ENCODE results near the gene SEMA3F. TPM values are rescaled to one million over a fixed set of nuclear protein-coding genes. Genes with fewer than 3 reads are reported as not detected.

SEMA3F gene
- total RNA-seq, 2 experiments from 2014 or later: 0.07 to 0.09 TPM

DNA sequence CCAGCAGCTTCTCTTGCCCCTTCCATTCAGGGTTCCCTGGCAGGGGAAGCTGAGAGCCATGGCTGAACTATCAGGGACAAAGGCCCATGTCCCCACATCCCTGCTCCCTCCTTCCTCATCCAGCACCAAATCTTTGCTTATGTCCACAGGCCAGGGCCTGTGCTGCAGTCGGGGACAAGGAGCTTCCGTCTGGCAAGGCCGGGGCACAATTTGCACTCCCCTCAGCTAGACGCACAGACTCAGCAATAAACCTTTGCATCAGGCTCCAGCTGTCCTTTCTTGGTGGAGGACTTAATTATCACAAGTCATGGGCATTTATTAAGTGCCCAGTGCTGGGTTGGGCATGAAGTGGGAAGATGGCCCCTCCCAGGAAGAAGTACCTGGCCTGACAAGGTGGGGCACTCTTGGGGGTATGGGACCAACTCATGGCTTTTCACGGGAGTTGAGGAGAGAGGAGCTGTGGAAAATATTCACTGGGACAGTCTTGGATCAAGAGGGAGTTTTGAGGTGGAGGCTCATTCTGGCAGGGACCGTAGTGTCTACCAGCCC lies 41.2 kb downstream of the SEMA3F start:
- H3K27me3 Mint-ChIP-seq: peaks cover 37% of the 10 kb centered on the region
- no peak overlapping the region for H3K4me3 Mint-ChIP-seq
- no peaks in the 10 kb centered on the region for H3K36me3 Mint-ChIP-seq
- H3K27ac Mint-ChIP-seq: no peak overlapping the region
- peaks cover 10% of the 10 kb centered on the region for H3K4me1 Mint-ChIP-seq
- no peak for DNase-seq
- CTCF ChIA-PET: interaction anchor here (0.9 to 10.9 kb wide), 5 partner anchors 12 to 83 kb away, joined by 5 to 398 read pairs (median 58); partner anchors contain the start of genes LSMEM2, SEMA3B and SLC38A3
- no peaks in the 10 kb centered on the region for H3K9me3 Mint-ChIP-seq (ENCODE audit: low read depth)
- ATAC-seq: no peak

DNA sequence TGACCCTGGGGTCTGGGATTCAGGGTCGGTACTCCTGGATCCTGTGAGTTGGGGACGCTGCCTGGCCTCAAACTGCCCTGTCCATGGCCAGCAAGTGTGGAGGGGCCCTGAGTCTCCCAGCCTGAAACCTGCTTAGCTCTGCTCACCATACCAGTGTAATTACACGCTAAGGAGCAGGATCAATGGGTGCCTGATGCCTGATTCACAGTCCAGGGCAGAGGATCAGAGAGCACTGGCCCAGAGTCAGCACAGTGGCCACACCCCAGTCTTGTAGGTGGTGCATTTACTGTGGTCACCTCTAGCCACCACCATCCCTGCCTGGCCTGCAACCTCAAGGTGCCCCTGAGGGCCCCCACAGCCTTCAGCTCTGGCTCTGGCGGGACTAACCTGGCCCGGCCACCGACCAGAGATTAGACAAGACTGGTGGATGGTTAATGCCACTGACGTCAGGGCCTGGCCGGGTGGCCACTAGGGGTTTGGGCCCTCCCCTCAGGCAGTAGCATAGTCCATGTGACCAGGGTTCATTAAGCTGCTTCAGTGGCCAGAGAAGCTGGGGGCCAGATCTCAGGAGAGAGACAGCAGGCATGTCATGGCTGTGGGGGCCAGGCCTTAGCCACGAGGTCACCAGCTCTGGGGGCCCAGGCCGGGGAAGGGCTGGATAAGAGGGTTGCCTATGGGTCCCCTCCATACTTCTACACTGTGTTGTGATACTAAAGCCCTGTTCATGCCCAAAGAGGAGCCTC lies 46.6 kb downstream of the SEMA3F start:
- no peaks in the 10 kb centered on the region for H3K36me3 Mint-ChIP-seq
- peaks cover 56% of the 10 kb centered on the region for H3K27me3 Mint-ChIP-seq
- H3K4me1 Mint-ChIP-seq: no peaks in the 10 kb centered on the region
- no peak for DNase-seq
- no peak for ATAC-seq
- H3K4me3 Mint-ChIP-seq: no peak overlapping the region
- H3K27ac Mint-ChIP-seq: no peak overlapping the region
- CTCF ChIA-PET: interaction anchor here (0.8 to 12.4 kb wide), 6 partner anchors 9 to 123 kb away, joined by 3 to 95 read pairs (median 4); partner anchors contain the start of gene GNAT1
- H3K9me3 Mint-ChIP-seq (ENCODE audit: low read depth): no peaks in the 10 kb centered on the region

- no peak for DNase-seq
- Mint-ChIP-seq H3K27me3 (peaks cover 57% of the 10 kb centered on the region), H3K27ac (no peak overlapping the region), H3K9me3 (ENCODE audit: low read depth) (no peaks in the 10 kb centered on the region), H3K4me3 (no peak overlapping the region), H3K36me3 (no peaks in the 10 kb centered on the region), H3K4me1 (no peaks in the 10 kb centered on the region)
- CTCF ChIA-PET: interaction anchor here (0.8 to 12.4 kb wide), 7 partner anchors 9 to 122 kb away, joined by 3 to 95 read pairs (median 4); partner anchors contain the start of gene GNAT1
- ATAC-seq: no peak
These were observed 47.4 kb downstream of the SEMA3F start for GRCh38 chr3:50202353-50203112.

- Mint-ChIP-seq H3K9me3 (ENCODE audit: low read depth) (no peaks in the 10 kb centered on the region), H3K27ac (no peak overlapping the region), H3K27me3 (peaks cover 60% of the 10 kb centered on the region), H3K4me3 (no peak overlapping the region), H3K4me1 (no peaks in the 10 kb centered on the region), H3K36me3 (no peaks in the 10 kb centered on the region)
- ATAC-seq: no peak
- no peak for DNase-seq
- CTCF ChIA-PET: interaction anchor here (0.8 to 12.4 kb wide), 6 partner anchors 10 to 122 kb away, joined by 3 to 95 read pairs (median 4); partner anchors contain the start of gene GNAT1
These were observed 48.1 kb downstream of the SEMA3F start for GRCh38 chr3:50203113-50203808.

GRCh38 chr3:50203809-50204803 lies 49.0 kb downstream of the SEMA3F start:
- Mint-ChIP-seq H3K27me3 (peaks cover 60% of the 10 kb centered on the region), H3K4me1 (no peaks in the 10 kb centered on the region), H3K27ac (no peak overlapping the region), H3K9me3 (ENCODE audit: low read depth) (no peaks in the 10 kb centered on the region), H3K4me3 (no peak overlapping the region), H3K36me3 (no peaks in the 10 kb centered on the region)
- DNase-seq: no peak
- CTCF ChIA-PET: interaction anchor here (0.8 to 12.4 kb wide), 6 partner anchors 11 to 88 kb away, joined by 3 to 95 read pairs (median 4); partner anchors contain the start of gene GNAT1
- ATAC-seq: no peak

DNA sequence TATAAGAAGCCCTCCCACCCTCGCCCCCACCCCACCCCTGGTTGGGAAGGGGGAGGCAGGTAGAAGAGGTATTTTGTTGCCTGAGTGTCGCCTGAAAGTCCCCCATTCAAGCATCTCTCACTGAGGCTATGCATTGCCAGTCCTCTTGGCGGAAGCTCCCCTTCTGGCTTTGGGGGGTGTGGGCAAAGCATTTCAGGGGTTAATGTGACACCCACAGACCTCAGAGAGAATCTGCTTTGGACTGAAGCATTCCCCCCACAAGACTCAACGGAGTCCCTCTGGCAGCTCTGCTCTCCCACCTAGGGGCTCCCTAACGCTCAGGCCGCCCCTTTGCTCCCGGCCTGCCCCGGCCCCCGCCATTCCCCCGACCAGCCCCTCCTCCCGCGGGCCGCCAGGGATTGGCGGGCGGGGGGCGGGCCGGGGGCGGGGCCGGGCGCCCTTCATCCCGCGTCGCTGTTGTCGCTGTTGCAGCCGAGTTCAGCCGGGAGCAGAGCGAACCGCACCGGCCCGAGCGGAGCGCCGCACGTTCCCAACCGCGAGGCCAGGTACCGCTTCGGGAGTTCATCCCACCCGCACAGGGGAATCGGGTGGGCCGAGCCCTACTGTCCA lies 49.8 kb downstream of the SEMA3F start, which contains the start of gene SLC38A3:
Gene SLC38A3 (plus strand): TSS at position 468 of the 609 bp plus-strand sequence. CDS start 8,929 bp downstream, outside the sequence.
- Mint-ChIP-seq H3K4me1 (no peaks in the 10 kb centered on the region), H3K27me3 (peaks cover 58% of the 10 kb centered on the region), H3K9me3 (ENCODE audit: low read depth) (no peaks in the 10 kb centered on the region), H3K36me3 (no peaks in the 10 kb centered on the region), H3K4me3 (no peak within 1 kb of the TSS), H3K27ac (no peak within 1 kb of the TSS)
- DNase-seq: no peak
- CTCF ChIA-PET: interaction anchor here (1.2 to 12.4 kb wide), 4 partner anchors 12 to 85 kb away, joined by 3 to 95 read pairs (median 4); partner anchors contain the start of gene GNAT1
- peak; percentile 25 for ATAC-seq

GRCh38 chr3:50205413-50206276 lies 50.5 kb downstream of the SEMA3F start:
- Mint-ChIP-seq H3K9me3 (ENCODE audit: low read depth) (no peaks in the 10 kb centered on the region), H3K27ac (no peak overlapping the region), H3K27me3 (peaks cover 57% of the 10 kb centered on the region), H3K4me1 (no peaks in the 10 kb centered on the region), H3K36me3 (no peaks in the 10 kb centered on the region), H3K4me3 (no peak overlapping the region)
- peak; percentile 50 for DNase-seq
- CTCF ChIA-PET: interaction anchor here (0.5 to 12.4 kb wide), 3 partner anchors 13 to 20 kb away, joined by 3 to 95 read pairs (median 5); partner anchors contain the start of gene GNAT1
- peak; percentile 52 for ATAC-seq

GRCh38 chr3:50207359-50208042 lies 52.4 kb downstream of the SEMA3F start:
- H3K36me3 Mint-ChIP-seq: no peaks in the 10 kb centered on the region
- no peak overlapping the region for H3K4me3 Mint-ChIP-seq
- peaks cover 2% of the 10 kb centered on the region for H3K4me1 Mint-ChIP-seq
- CTCF ChIA-PET: interaction anchor here (0.8 to 12.4 kb wide), 4 partner anchors 14 to 28 kb away, joined by 3 to 95 read pairs (median 6); partner anchors contain the start of gene GNAT1
- DNase-seq: no peak
- ATAC-seq: no peak
- H3K27ac Mint-ChIP-seq: no peak overlapping the region
- no peaks in the 10 kb centered on the region for H3K9me3 Mint-ChIP-seq (ENCODE audit: low read depth)
- H3K27me3 Mint-ChIP-seq: peaks cover 47% of the 10 kb centered on the region

GRCh38 chr3:50208677-50209344 lies 53.7 kb downstream of the SEMA3F start:
- CTCF ChIA-PET: interaction anchor here (0.6 to 12.4 kb wide), 4 partner anchors 13 to 18 kb away, joined by 3 to 95 read pairs (median 6); partner anchors contain the start of gene GNAT1
- Mint-ChIP-seq H3K27ac (no peak overlapping the region), H3K36me3 (no peaks in the 10 kb centered on the region), H3K4me1 (peaks cover 2% of the 10 kb centered on the region), H3K4me3 (no peak overlapping the region), H3K27me3 (peaks cover 35% of the 10 kb centered on the region), H3K9me3 (ENCODE audit: low read depth) (no peaks in the 10 kb centered on the region)
- DNase-seq (no peak), ATAC-seq (no peak)

DNA sequence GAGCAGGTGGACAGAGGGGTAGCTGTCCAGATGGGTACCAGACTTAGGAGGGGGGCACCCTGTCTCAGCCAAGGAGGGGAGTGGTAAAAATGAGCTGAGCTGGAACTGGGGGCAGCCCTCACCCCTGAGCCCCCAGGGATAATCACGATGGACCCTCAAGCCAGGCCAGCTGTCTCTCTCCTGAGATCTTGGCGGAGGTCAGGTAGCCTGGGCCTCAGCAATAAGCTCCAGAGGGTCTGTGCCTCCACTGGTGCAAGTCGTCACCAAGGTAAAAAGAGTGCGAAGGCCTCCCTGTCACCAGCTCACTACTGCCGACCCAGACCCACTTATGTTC lies 55.0 kb downstream of the SEMA3F start:
- peaks cover 24% of the 10 kb centered on the region for H3K27me3 Mint-ChIP-seq
- H3K27ac Mint-ChIP-seq: no peak overlapping the region

More for the DNA sequence above, 55.0 kb downstream of the SEMA3F start:
- no peaks in the 10 kb centered on the region for H3K36me3 Mint-ChIP-seq
- H3K9me3 Mint-ChIP-seq (ENCODE audit: low read depth): no peaks in the 10 kb centered on the region
- H3K4me3 Mint-ChIP-seq: no peak overlapping the region
- ATAC-seq (no peak), DNase-seq (no peak)
- H3K4me1 Mint-ChIP-seq: peaks cover 2% of the 10 kb centered on the region
- CTCF ChIA-PET: interaction anchor here (1.6 to 12.4 kb wide), 3 partner anchors 16 to 36 kb away, joined by 3 to 95 read pairs (median 17); partner anchors contain the start of gene GNAT1

Measured in activated CD8-positive, alpha-beta memory T cell treated with anti-CD3 and anti-CD28 coated beads, Interleukin-2, amount 10 ng/mL, durations not matched to agents 7 days and 5 days (primary cell).